Measurements from ENCODE around the gene KLHL15. TPM values are rescaled to one million over a fixed set of nuclear protein-coding genes. Genes with fewer than 3 reads are reported as not detected.

Gene KLHL15
- total RNA-seq, 4 donors from 2014 or later = 0.60 to 6.7 (median 5.3) TPM

DNA sequence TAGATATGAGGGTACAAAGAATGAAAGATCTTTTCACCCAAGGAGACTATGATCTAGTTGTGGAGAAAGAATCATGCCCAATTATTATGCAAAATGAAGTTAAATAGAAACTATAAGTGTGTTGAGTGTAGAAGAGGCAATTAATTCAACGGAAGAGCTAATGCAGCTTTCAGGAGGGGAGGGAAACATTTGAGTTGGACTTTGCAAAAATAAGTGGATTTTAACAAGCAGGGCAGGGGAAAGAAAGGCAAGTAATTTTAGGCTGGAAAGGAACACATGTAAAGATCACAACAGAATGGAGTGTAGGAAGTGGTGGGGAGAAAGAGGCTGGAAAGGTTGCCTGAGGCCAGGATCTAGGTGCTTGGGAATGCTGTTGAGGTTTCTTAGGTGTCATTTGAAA, 44.1 kb downstream of the KLHL15 start:
- Histone ChIP-seq H3K4me1 (no peaks in the 10 kb centered on the region), H3K36me3 (no peaks in the 10 kb centered on the region), H3K27ac (no peak overlapping the region), H3K27me3 (no peaks in the 10 kb centered on the region), H3K4me3 (no peak overlapping the region), H3K9me3 (no peaks in the 10 kb centered on the region)
- TF ChIP-seq POLR2AphosphoS5 (IDR thresholded peaks at IDR 0.05) (no peak), POLR2A (IDR thresholded peaks at IDR 0.05) (no peak), EP300 (IDR thresholded peaks at IDR 0.05; ENCODE audit: low read depth) (no peak)
- TF ChIP-seq, protein P1, sequence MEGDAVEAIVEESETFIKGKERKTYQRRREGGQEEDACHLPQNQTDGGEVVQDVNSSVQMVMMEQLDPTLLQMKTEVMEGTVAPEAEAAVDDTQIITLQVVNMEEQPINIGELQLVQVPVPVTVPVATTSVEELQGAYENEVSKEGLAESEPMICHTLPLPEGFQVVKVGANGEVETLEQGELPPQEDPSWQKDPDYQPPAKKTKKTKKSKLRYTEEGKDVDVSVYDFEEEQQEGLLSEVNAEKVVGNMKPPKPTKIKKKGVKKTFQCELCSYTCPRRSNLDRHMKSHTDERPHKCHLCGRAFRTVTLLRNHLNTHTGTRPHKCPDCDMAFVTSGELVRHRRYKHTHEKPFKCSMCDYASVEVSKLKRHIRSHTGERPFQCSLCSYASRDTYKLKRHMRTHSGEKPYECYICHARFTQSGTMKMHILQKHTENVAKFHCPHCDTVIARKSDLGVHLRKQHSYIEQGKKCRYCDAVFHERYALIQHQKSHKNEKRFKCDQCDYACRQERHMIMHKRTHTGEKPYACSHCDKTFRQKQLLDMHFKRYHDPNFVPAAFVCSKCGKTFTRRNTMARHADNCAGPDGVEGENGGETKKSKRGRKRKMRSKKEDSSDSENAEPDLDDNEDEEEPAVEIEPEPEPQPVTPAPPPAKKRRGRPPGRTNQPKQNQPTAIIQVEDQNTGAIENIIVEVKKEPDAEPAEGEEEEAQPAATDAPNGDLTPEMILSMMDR (IDR thresholded peaks at IDR 0.05) = no peak
- intact Hi-C loops (cut with DNase I; ENCODE audit: low total_unique reads) = no loop called here
- no peak for DNase-seq
- 87% methylated on average over 1 of the region's 1 CpG; no CpG with 5 or more reads in 1 of the 2 donors for WGBS, 2 donors (ENCODE audit: low coverage in 1 of 2)
- in situ Hi-C loops (cut with MboI; ENCODE audit: low pct_ligation_motif_present in 1 of 4, low pct_unique_long_range_greater_than_20kb in 1 of 4, low sequenced_read_pairs in 3 of 4) = no loop called here

DNA sequence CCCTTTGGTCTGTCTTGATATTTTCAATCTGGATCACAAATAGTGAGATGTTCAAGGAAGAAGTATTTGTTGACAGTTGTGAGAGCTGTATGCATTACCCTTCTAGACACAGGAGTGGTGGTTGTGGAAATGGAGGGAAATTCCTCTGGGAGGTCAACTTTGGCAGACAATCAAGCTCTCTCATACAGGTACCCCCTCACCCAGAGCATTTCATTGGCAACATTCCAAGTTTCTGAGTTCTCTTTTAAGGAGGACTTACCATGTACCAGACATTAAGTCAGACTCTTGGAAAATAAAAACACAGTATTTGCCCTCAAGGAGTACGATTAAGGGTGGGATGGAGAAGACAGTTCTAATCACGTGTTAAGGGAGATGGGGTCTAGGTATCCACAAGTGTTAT, 45.3 kb downstream of the KLHL15 start:
- in situ Hi-C loops (cut with MboI; ENCODE audit: low pct_ligation_motif_present in 1 of 4, low pct_unique_long_range_greater_than_20kb in 1 of 4, low sequenced_read_pairs in 3 of 4) = no loop called here
- Histone ChIP-seq H3K36me3 (no peaks in the 10 kb centered on the region), H3K27ac (no peak overlapping the region), H3K9me3 (no peaks in the 10 kb centered on the region), H3K4me1 (no peaks in the 10 kb centered on the region), H3K27me3 (no peaks in the 10 kb centered on the region), H3K4me3 (no peak overlapping the region)
- TF ChIP-seq POLR2AphosphoS5 (IDR thresholded peaks at IDR 0.05) (no peak), EP300 (IDR thresholded peaks at IDR 0.05; ENCODE audit: low read depth) (no peak), POLR2A (IDR thresholded peaks at IDR 0.05) (no peak)
- TF ChIP-seq, protein P1 (IDR thresholded peaks at IDR 0.05) = no peak
- no peak for DNase-seq
- intact Hi-C loops (cut with DNase I; ENCODE audit: low total_unique reads) = no loop called here
- 74% methylated on average over 2 of the region's 2 CpGs; no CpG with 5 or more reads in 1 of the 2 donors for WGBS, 2 donors (ENCODE audit: low coverage in 1 of 2)

DNA sequence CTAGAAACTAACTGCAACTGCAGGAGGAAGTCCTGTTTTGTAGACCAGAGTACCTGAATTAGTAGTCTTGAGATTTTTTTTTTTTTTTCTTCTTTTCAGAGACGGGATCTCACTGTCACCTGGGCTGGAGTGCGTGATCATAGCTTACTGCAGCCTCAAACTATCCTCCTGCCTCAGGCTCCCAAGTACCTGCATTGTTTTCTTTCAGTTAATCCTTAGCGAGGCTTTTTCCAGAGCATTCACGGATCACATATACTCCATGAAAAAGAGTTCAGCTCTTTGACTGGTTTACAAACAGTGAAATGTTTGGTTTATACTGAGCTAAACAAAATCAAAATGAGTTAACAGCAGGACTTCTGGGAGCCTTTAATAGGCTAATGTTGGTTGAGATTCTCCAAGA, 45.8 kb downstream of the KLHL15 start:
- in situ Hi-C loops (cut with MboI; ENCODE audit: low pct_ligation_motif_present in 1 of 4, low pct_unique_long_range_greater_than_20kb in 1 of 4, low sequenced_read_pairs in 3 of 4) (no loop called here), intact Hi-C loops (cut with DNase I; ENCODE audit: low total_unique reads) (no loop called here)
- no peaks in the 10 kb centered on the region for H3K27me3 ChIP-seq
- H3K27ac ChIP-seq = no peak overlapping the region
- H3K9me3 ChIP-seq = no peaks in the 10 kb centered on the region
- H3K36me3 ChIP-seq = no peaks in the 10 kb centered on the region
- TF ChIP-seq EP300 (IDR thresholded peaks at IDR 0.05; ENCODE audit: low read depth) = no peak
- no peak for TF ChIP-seq POLR2A (IDR thresholded peaks at IDR 0.05)
- no peak for TF ChIP-seq POLR2AphosphoS5 (IDR thresholded peaks at IDR 0.05)
- TF ChIP-seq, protein P1 (IDR thresholded peaks at IDR 0.05) = no peak
- DNase-seq = no peak
- H3K4me1 ChIP-seq = no peaks in the 10 kb centered on the region
- WGBS, 2 donors (ENCODE audit: low coverage in 1 of 2) = 62% methylated on average over 4 of the region's 4 CpGs; no CpG with 5 or more reads in 1 of the 2 donors
- H3K4me3 ChIP-seq = no peak overlapping the region

DNA sequence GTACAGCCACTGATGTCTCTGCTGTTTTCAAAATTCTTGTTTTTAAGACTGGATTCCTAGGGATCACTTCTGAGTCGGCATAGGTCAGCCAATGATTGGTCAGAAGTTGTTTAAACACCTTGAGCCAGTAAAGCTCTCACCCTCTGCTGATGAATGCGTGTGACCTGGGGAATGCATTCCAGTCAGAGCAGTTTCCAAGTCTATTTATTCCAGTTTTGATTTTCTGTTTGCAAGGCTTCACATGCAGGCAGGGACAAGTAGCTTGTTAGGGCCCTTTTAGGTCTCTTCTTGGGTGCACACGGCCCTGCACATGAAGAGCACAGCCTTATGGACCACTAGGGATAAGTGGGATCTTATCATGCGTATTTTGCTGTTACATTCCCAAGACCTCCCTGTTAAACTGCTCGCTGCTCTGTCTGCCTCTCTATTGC, 47.0 kb downstream of the KLHL15 start:
- Histone ChIP-seq H3K4me3 (no peak overlapping the region), H3K27me3 (no peaks in the 10 kb centered on the region), H3K27ac (no peak overlapping the region), H3K4me1 (no peaks in the 10 kb centered on the region), H3K9me3 (no peaks in the 10 kb centered on the region), H3K36me3 (no peaks in the 10 kb centered on the region)
- TF ChIP-seq POLR2A (IDR thresholded peaks at IDR 0.05) = no peak
- no peak for TF ChIP-seq POLR2AphosphoS5 (IDR thresholded peaks at IDR 0.05)
- TF ChIP-seq EP300 (IDR thresholded peaks at IDR 0.05; ENCODE audit: low read depth) = no peak
- TF ChIP-seq, protein P1 (IDR thresholded peaks at IDR 0.05) = no peak
- intact Hi-C loops (cut with DNase I; ENCODE audit: low total_unique reads) = no loop called here
- DNase-seq = no peak
- in situ Hi-C loops (cut with MboI; ENCODE audit: low pct_ligation_motif_present in 1 of 4, low pct_unique_long_range_greater_than_20kb in 1 of 4, low sequenced_read_pairs in 3 of 4) = no loop called here
- 69% methylated on average over 5 of the region's 5 CpGs; no CpG with 5 or more reads in 1 of the 2 donors for WGBS, 2 donors (ENCODE audit: low coverage in 1 of 2)
